ENCODE measurements around the gene CTNNA3. TPM values are rescaled to one million over a fixed set of nuclear protein-coding genes. Genes with fewer than 3 reads are reported as not detected.

CTNNA3 gene
- total and polyA plus RNA-seq, 2 donors, result 2.0 to 26.1 TPM

DNA sequence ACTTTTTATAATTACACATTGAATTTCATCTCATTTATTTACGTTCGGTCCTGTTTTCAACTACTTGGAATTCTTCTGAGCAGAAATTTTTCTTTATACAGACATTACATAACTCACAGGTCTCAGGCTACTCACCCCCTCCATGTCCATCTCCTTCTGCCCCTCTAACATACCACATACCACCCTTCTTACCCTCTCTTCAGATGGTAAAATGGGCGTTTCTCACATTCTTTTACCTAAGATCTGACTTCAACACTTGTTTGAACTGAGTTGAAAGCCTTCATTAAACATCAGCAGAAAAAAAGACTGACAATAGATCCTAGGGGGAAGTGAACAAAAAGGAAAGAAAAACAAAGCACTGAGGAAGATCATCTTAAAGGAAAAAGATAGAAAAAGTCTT, 309.7 kb downstream of the CTNNA3 start:
- H3K27ac ChIP-seq (ENCODE audit: low read depth), result no peak overlapping the region
- no peaks in the 10 kb centered on the region for H3K36me3 ChIP-seq (ENCODE audit: insufficient read depth)
- WGBS, result 89% methylated on average over 3 of the region's 3 CpGs
- H3K4me3 ChIP-seq (ENCODE audit: low read depth, low read length), result no peak overlapping the region
- no peaks in the 10 kb centered on the region for H3K4me1 ChIP-seq (ENCODE audit: insufficient read depth)
- no peak for DNase-seq (ENCODE audit: extremely low spot score)

DNA sequence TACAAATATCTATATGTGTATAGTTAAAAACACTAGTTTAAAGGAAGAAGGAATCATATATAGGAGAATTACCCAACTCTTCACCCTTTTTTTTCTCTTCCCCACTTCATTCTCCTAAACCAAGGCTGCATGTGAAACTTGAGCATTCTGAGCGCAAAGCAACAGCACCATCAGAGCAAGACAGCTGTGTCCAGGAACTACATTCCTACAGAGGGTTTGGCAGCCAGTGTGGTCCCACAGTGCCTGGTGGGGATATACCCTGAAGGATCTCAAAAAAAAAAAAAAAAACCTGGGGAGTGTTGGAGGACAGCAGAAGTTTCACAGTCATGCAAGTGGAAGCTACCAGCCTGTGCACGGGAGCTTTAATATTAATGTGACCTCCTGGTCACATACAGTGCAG, 310.4 kb downstream of the CTNNA3 start:
- no peak for DNase-seq (ENCODE audit: extremely low spot score)
- Histone ChIP-seq H3K27ac (ENCODE audit: low read depth) (no peak overlapping the region), H3K4me1 (ENCODE audit: insufficient read depth) (no peaks in the 10 kb centered on the region), H3K36me3 (ENCODE audit: insufficient read depth) (no peaks in the 10 kb centered on the region), H3K4me3 (ENCODE audit: low read depth, low read length) (no peak overlapping the region)
- 94% methylated on average over 2 of the region's 2 CpGs for WGBS

DNA sequence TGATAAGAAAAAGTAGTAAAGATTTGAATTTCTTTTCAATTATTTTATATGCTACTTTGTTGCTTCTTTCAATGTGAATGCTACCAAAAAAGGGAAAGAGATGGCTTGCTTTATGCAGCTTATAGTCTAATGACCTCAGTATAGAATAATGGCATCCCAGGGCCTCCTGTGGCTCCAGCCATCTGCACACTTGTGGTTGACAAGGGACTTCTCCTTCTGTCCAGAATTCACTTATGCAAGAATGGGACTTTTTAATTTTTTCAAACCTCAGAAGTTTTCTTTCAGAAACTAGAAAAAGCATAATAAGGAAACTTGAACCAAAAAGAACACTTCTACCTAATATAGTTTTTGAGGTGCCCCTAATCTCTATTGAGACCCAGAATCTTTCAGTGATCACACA, 310.9 kb downstream of the CTNNA3 start:
- no peak for DNase-seq (ENCODE audit: extremely low spot score)
- Histone ChIP-seq H3K27ac (ENCODE audit: low read depth) (no peak overlapping the region), H3K4me3 (ENCODE audit: low read depth, low read length) (no peak overlapping the region), H3K36me3 (ENCODE audit: insufficient read depth) (no peaks in the 10 kb centered on the region), H3K4me1 (ENCODE audit: insufficient read depth) (no peaks in the 10 kb centered on the region)

DNA sequence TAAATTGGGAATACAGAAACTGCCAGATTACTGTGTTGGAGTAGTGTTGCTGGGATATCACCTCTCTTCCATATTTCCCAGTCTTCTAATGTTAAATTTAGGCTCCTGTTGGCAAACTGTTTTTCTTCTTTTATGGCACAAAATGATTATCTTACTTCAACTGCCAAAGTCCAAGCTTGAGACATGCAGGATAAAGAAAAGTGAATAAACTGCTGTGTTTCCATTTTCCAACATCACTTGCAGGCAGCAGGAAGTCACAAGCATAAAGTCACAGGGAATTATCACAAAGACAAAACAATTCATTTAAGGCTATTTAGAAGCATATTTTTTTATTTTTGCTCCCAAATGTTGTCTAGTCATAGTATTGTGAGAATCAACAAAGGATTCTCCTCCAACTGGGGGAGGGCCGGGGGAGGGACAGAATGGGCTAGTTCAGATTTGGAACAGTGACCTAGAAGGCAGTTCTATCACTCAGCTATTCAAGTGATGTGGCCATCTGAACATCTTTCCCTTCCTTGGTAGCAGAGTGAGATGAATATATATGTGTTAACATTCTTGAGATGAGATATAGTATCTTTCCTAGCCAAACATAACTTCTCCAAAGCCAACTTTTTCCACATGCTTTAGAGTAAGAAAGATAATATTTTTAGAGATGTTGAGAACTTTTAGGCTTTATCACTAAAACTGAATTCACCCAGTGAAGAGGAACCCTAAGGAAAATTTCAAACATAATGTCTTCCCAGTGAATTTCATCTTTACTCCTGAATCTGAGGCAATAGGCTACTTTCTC, 364.7 kb downstream of the CTNNA3 start:
- no peak overlapping the region for H3K27ac ChIP-seq (ENCODE audit: low read depth)
- WGBS, result 86% methylated on average over 1 of the region's 1 CpG
- H3K4me3 ChIP-seq (ENCODE audit: low read depth, low read length), result no peak overlapping the region
- no peaks in the 10 kb centered on the region for H3K36me3 ChIP-seq (ENCODE audit: insufficient read depth)
- H3K4me1 ChIP-seq (ENCODE audit: insufficient read depth), result no peaks in the 10 kb centered on the region
- DNase-seq (ENCODE audit: extremely low spot score), result peak; percentile 4

DNA sequence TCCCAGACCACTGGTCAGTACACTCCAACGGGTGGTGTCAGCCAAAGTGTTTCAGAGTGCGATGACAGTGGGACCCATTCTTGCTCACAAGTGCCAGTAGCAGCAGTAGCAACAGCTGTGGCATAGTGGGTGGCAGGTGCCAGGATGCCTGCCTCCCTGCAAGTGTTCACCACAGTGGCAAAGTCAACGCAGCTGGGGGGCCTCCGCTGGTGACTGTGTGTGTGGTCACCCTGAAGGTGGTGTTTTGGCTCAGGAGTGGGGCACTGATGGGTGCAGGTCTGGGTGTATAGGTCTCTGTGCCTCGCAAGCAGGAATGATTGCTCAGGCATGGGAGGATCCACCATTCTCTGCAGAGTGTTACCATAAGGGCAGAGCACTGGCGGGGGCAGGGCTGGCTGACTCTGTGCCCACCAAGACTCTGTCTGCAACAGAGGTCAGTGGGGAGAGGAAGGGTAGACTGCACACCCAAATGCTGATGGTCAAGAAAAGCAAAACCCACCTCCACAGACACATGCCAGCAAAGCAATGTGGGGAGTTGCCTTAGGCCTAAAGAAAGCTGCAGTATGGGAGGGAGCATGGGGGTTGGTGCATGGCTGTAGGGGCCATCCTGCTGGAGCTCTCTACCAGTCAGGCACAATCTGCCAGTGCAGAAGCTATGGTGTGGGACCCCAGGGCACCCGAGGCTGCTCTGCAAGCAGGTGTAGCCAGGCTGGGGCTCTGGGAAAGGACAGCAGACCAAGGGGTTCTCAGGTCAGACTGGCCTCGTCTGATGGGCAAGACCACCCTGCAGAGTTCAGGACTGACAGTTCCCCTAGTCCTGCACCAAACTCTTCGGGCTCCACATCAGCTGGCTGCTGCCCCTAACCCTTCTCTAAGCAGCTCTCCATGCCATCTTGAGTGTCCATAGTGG, 368.1 kb downstream of the CTNNA3 start:
- DNase-seq (ENCODE audit: extremely low spot score), result no peak
- no peak overlapping the region for H3K4me3 ChIP-seq (ENCODE audit: low read depth, low read length)
- no peaks in the 10 kb centered on the region for H3K36me3 ChIP-seq (ENCODE audit: insufficient read depth)
- H3K27ac ChIP-seq (ENCODE audit: low read depth), result no peak overlapping the region
- no peaks in the 10 kb centered on the region for H3K4me1 ChIP-seq (ENCODE audit: insufficient read depth)
- WGBS, result 88% methylated on average over 9 of the region's 9 CpGs

DNA sequence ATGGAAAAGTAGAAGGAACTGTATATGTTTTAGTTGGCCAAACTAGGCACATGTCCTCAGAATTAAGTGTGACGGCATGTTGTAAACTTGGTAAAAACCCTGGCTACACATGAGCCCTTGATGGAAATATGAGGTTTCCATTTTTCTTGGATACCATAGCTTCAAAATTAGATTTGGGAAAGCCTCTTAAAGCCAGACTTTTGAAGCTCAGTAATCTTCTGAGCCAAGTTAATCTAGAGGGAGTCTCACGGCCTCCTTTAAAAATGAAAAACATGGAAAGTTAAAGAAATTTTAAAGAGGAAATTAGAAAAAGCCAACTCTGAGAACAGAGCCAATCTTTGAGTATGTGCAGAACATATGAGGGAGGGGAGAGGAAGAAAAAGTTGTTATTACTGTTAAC, 376.0 kb downstream of the CTNNA3 start:
- Histone ChIP-seq H3K4me3 (ENCODE audit: low read depth, low read length) (no peak overlapping the region), H3K27ac (ENCODE audit: low read depth) (no peak overlapping the region), H3K4me1 (ENCODE audit: insufficient read depth) (no peaks in the 10 kb centered on the region), H3K36me3 (ENCODE audit: insufficient read depth) (no peaks in the 10 kb centered on the region)
- 49% methylated on average over 2 of the region's 2 CpGs for WGBS
- no peak for DNase-seq (ENCODE audit: extremely low spot score)

DNA sequence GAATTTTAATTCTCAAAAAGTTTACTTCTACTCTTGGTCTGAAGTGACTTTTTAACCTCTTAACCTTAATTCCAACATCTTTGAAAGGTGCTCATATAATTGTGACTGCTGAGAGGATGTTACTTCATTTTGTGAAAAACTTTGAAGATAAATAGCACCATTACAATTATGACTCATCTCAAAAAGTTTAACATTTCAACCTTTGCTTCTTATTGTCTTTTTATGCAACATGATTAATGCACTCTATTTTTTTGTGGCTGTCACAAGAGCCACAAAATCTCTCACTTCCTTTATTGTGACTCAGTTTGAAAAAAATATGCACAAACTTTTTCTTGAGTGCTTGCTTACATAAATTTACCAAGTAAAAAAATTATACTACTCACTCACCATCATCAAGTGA, 387.1 kb downstream of the CTNNA3 start:
- H3K4me3 ChIP-seq (ENCODE audit: low read depth, low read length), result no peak overlapping the region
- DNase-seq (ENCODE audit: extremely low spot score), result no peak
- no peak overlapping the region for H3K27ac ChIP-seq (ENCODE audit: low read depth)
- no peaks in the 10 kb centered on the region for H3K4me1 ChIP-seq (ENCODE audit: insufficient read depth)
- no peaks in the 10 kb centered on the region for H3K36me3 ChIP-seq (ENCODE audit: insufficient read depth)

DNA sequence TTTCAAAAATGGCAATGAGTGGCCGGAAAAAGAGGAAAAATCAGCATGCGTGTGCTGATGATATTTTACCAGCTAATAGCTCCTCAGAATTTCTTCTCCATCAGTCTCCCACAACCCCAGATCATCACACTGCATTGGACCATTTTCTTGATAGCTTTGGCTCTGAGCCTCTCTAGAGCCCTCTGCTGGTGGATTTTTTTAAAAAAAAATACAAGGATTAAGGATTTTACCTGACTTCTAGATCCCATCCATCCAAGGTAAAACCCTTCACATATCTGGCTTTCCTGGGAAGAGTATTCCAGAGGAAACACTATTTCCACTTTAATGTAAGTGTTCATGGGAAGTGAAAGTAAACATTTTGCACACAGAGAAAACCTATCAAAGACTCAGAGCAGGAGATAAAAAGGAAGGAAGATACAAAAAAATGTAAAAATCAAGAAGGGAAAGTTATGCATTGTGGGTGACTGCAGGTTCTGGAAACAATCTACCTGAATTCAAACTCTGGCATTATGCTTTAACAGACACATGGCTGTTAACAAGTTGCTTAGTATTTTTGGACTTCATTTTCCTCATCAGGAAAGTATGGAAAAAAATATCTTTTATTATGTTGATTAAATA, 389.3 kb downstream of the CTNNA3 start:
- 93% methylated on average over 2 of the region's 2 CpGs for WGBS
- no peak for DNase-seq (ENCODE audit: extremely low spot score)
- Histone ChIP-seq H3K36me3 (ENCODE audit: insufficient read depth) (no peaks in the 10 kb centered on the region), H3K4me1 (ENCODE audit: insufficient read depth) (no peaks in the 10 kb centered on the region), H3K4me3 (ENCODE audit: low read depth, low read length) (no peak overlapping the region), H3K27ac (ENCODE audit: low read depth) (no peak overlapping the region)

DNA sequence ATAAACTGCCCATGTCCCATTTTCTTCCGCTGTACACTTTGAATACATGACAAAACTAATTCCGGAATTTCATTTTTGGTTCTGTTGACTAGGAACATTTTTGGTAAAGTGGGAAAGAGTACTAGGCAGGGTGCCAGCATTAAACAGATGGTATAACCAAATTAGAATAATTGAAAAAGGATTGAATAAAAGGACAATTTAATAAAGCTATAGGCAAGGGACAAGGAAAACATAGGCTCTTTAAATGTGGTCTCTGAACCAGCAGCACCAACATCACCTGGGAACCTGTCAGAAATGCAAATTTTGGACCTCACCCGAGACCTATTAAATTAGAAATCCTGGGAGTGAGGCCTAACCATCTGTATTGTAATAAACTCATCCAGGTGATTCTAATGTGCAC, 393.3 kb downstream of the CTNNA3 start:
- Histone ChIP-seq H3K4me1 (ENCODE audit: insufficient read depth) (no peaks in the 10 kb centered on the region), H3K27ac (ENCODE audit: low read depth) (no peak overlapping the region), H3K36me3 (ENCODE audit: insufficient read depth) (no peaks in the 10 kb centered on the region), H3K4me3 (ENCODE audit: low read depth, low read length) (no peak overlapping the region)
- DNase-seq (ENCODE audit: extremely low spot score), result no peak
- 95% methylated on average over 3 of the region's 3 CpGs for WGBS

DNA sequence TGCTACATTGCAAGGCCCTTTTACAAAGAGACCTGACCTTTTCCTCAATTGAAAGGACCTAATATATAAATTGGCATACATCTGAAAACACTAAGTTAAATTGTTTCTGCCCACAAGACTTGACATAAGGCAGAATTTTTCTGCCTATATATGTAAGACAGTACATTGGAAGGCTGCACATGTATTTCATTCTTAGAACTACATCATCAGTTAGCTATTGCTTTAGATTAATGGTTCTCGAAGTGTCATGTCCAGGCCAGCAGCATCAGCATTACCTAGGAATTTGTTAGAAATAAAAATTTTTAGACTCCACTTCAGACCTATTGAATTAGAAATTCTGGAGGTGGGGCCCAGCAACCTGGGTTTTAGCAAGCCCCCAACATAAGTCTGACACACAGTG, 396.2 kb downstream of the CTNNA3 start:
- Histone ChIP-seq H3K4me3 (ENCODE audit: low read depth, low read length) (no peak overlapping the region), H3K4me1 (ENCODE audit: insufficient read depth) (no peaks in the 10 kb centered on the region), H3K27ac (ENCODE audit: low read depth) (no peak overlapping the region), H3K36me3 (ENCODE audit: insufficient read depth) (no peaks in the 10 kb centered on the region)
- DNase-seq (ENCODE audit: extremely low spot score), result no peak
- WGBS, result 86% methylated on average over 1 of the region's 1 CpG

DNA sequence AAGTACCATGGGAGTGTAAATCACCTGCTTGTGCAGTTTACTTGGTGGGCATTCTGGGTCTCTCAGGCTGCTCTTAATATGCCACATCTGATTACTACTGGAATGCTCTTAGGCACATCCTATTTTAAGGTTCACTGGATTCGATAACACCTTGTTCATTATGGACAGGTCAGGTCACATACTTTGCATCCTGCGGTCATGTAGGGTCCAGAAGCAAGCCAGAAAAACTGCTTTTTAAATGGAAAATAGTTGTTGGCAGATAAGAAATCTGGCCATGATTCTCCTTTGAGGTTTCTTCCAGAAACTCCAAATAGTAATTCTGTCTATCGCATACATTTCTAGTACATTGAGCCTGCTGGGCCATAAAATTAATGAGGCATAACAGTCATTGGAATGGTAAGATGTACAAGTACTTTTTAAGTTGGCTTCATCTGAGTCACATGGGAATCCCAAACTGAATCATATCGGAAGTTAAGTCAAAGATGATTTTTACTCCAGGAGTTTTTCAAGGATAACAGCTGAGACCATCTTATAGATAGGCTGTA, 398.3 kb downstream of the CTNNA3 start:
- H3K27ac ChIP-seq (ENCODE audit: low read depth), result no peak overlapping the region
- no peaks in the 10 kb centered on the region for H3K4me1 ChIP-seq (ENCODE audit: insufficient read depth)
- DNase-seq (ENCODE audit: extremely low spot score), result no peak
- WGBS, result 92% methylated on average over 4 of the region's 4 CpGs
- no peak overlapping the region for H3K4me3 ChIP-seq (ENCODE audit: low read depth, low read length)
- no peaks in the 10 kb centered on the region for H3K36me3 ChIP-seq (ENCODE audit: insufficient read depth)

DNA sequence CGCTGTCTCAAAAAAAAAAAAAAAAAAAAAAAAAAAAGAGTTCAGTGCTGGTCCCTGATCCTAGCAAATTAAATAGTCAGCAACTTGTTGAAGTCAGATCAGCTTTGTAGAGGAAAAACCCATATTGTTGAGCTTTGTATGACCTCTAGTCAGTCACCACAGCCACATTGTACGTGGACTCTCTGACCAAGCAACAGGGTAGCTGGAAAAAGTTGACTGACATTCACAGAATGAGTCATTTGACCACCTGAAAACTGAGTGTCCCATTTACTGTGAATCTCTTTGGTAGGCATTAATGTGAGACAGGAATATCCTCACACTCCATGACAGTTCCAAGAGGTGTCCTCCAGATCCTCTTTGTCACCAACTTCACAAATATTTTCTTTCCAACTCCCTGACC, 399.1 kb downstream of the CTNNA3 start:
- WGBS, result 96% methylated on average over 2 of the region's 2 CpGs
- no peaks in the 10 kb centered on the region for H3K4me1 ChIP-seq (ENCODE audit: insufficient read depth)
- H3K36me3 ChIP-seq (ENCODE audit: insufficient read depth), result no peaks in the 10 kb centered on the region
- DNase-seq (ENCODE audit: extremely low spot score), result no peak
- no peak overlapping the region for H3K4me3 ChIP-seq (ENCODE audit: low read depth, low read length)
- no peak overlapping the region for H3K27ac ChIP-seq (ENCODE audit: low read depth)

DNA sequence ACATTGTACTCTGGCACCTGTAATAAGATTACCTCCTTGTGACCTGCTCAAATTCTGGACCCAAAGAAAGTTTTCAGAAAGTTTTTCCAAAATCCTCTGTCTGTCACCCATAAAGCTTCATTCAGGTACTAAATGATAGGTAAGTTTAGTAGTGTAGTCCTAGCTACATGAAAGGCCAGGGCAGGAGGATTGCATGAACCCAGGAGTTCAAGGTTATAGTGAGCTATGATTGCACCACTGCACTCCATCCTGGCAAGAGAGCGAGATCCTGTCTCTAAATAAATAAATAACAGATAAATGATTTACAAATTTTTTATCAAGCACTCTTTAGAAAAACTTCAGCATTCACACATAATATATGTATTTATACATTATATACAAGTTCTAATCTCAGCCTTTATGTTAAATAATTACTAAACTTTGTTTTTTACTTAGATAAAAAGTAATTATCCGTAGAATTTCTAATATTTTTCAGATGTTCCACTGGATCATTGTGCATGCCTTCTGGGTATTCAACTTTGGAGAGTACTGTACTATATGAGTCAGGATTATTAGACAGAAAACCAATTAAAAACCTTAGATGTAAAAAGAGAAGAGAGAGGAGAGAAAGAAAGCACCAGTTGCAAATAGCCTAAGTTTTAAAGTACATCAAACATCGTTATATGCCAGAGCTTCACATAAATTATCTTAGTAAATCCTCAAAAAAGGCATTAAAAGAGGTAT, 407.1 kb downstream of the CTNNA3 start:
- DNase-seq (ENCODE audit: extremely low spot score), result no peak
- 92% methylated on average over 3 of the region's 3 CpGs for WGBS
- Histone ChIP-seq H3K36me3 (ENCODE audit: insufficient read depth) (no peaks in the 10 kb centered on the region), H3K4me1 (ENCODE audit: insufficient read depth) (no peaks in the 10 kb centered on the region), H3K4me3 (ENCODE audit: low read depth, low read length) (no peak overlapping the region), H3K27ac (ENCODE audit: low read depth) (no peak overlapping the region)

All from urinary bladder (tissue), 4 donors.